Lung (tissue), 12 donors: Measurements from ENCODE around the gene AMACR. TPM values are rescaled to one million over a fixed set of nuclear protein-coding genes. Genes with fewer than 3 reads are reported as not detected.

Source experiments
- ATAC-seq: fragments of 200-7000 bp; cut with Tn5 transposase; one replicate; pipeline ENCODE4 v1.9.1; 2020; ENCODE audit warnings: moderate number of reproducible peaks; ENCODE audit not compliant: insufficient read depth, low FRiP score
- DNase-seq, 3 donors: peaks; one replicate each; pipeline ENCODE4 v3.0.0-alpha.2; 2013 to 2017
- H3K27ac ChIP-seq, 2 donors: one replicate each; pipeline ENCODE4 v1.5.1; 2013; ENCODE audit warnings: mild to moderate bottlenecking in 2 of 2, moderate library complexity in 2 of 2, control low read depth in 1 of 2, inconsistent platforms in 1 of 2, low read depth in 1 of 2, low read length in 1 of 2
- H3K27me3 ChIP-seq, 3 donors: one replicate each; pipeline ENCODE4 v1.5.1; 2013; ENCODE audit warnings: low read length in 2 of 3; ENCODE audit not compliant: control insufficient read depth in 3 of 3, insufficient read depth in 3 of 3
- H3K36me3 ChIP-seq, 4 donors: one replicate each; pipeline ENCODE4 v1.5.1; 2013; ENCODE audit warnings: low read length in 4 of 4, mild to moderate bottlenecking in 1 of 4, moderate library complexity in 1 of 4; ENCODE audit not compliant: control insufficient read depth in 4 of 4, insufficient read depth in 4 of 4
- H3K4me1 ChIP-seq, 5 donors: one replicate each; pipeline ENCODE4 v1.5.1; 2013; ENCODE audit warnings: low read length in 5 of 5, mild to moderate bottlenecking in 2 of 5, moderate library complexity in 1 of 5; ENCODE audit not compliant: control insufficient read depth in 5 of 5, insufficient read depth in 5 of 5
- H3K4me3 ChIP-seq: one replicate; pipeline ENCODE4 v1.5.1; 2013; ENCODE audit warnings: mild to moderate bottlenecking, control low read depth, moderate library complexity
- H3K9ac ChIP-seq, 2 donors: one replicate each; pipeline ENCODE4 v1.5.1; 2013; ENCODE audit warnings: low read length in 2 of 2, control low read depth in 1 of 2; ENCODE audit not compliant: insufficient read depth in 1 of 2
- H3K9me3 ChIP-seq, 4 donors: one replicate each; pipeline ENCODE4 v1.5.1; 2013; ENCODE audit warnings: low read length in 3 of 4, mild to moderate bottlenecking in 1 of 4, moderate library complexity in 1 of 4; ENCODE audit not compliant: control insufficient read depth in 4 of 4, insufficient read depth in 3 of 4
- WGBS, 2 donors: extraction: QIAGEN DNeasy Blood & Tissue Kit; methylation state at CpG; one replicate each; pipeline ENCODE4 v1.1.7; 2013; 5-methylcytosine and 5-hydroxymethylcytosine counted together
- polyA plus RNA-seq, 2 donors: library from polyadenylated mRNA; stranded (reverse); fragments of 200-250 nt; gene quantifications; one replicate each; pipeline ENCODE4 v1.2.1, GENCODE V29; 2013
- total RNA-seq, 2 donors: library from RNA; depleted of rRNA in 1 of 2; stranded (reverse); fragments of >200 nt in 1 of 2; gene quantifications; one replicate each; pipeline ENCODE4 v1.2.1, GENCODE V29; 2014 to 2021
- TF ChIP-seq, protein P1 (sequence below): IDR thresholded peaks from 2 replicates; pipeline ENCODE4 v1.5.1; 2012; ENCODE audit warnings: mild to moderate bottlenecking; ENCODE audit errors: control extremely low read depth, extremely low read depth
- donor health status: control.
- donor health status: control.
- donor health status: Bipolar disorder and iron deficiency.
- donor health status: healthy.
- donor health status: DM: yes; HTN: yes; CAD: no.

The AMACR gene
- total and polyA plus RNA-seq, 4 donors: 5.9 to 16.1 (median 8.2) TPM

GRCh38 chr5:34040472-34040871, 32.6 kb upstream of the AMACR start:
- Histone ChIP-seq H3K27me3 (peaks cover 0 to 2% (median 0%) of the 10 kb centered on the region in 3 donors), H3K27ac (no peak overlapping the region), H3K9me3 (no peaks in the 10 kb centered on the region), H3K4me1 (peaks cover 4 to 31% (median 17%) of the 10 kb centered on the region in 5 donors), H3K36me3 (peaks cover 0 to under 1% (median 0%) of the 10 kb centered on the region in 4 donors), H3K4me3 (no peak overlapping the region), H3K9ac (no peak overlapping the region)
- ATAC-seq (no peak), DNase-seq (peak in 2 of 3 donors; percentile 35 to 36)
- TF ChIP-seq, protein P1, sequence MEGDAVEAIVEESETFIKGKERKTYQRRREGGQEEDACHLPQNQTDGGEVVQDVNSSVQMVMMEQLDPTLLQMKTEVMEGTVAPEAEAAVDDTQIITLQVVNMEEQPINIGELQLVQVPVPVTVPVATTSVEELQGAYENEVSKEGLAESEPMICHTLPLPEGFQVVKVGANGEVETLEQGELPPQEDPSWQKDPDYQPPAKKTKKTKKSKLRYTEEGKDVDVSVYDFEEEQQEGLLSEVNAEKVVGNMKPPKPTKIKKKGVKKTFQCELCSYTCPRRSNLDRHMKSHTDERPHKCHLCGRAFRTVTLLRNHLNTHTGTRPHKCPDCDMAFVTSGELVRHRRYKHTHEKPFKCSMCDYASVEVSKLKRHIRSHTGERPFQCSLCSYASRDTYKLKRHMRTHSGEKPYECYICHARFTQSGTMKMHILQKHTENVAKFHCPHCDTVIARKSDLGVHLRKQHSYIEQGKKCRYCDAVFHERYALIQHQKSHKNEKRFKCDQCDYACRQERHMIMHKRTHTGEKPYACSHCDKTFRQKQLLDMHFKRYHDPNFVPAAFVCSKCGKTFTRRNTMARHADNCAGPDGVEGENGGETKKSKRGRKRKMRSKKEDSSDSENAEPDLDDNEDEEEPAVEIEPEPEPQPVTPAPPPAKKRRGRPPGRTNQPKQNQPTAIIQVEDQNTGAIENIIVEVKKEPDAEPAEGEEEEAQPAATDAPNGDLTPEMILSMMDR: no peak
- WGBS, 2 donors: 88 to 91% methylated on average over 3 of the region's 3 CpGs

DNA sequence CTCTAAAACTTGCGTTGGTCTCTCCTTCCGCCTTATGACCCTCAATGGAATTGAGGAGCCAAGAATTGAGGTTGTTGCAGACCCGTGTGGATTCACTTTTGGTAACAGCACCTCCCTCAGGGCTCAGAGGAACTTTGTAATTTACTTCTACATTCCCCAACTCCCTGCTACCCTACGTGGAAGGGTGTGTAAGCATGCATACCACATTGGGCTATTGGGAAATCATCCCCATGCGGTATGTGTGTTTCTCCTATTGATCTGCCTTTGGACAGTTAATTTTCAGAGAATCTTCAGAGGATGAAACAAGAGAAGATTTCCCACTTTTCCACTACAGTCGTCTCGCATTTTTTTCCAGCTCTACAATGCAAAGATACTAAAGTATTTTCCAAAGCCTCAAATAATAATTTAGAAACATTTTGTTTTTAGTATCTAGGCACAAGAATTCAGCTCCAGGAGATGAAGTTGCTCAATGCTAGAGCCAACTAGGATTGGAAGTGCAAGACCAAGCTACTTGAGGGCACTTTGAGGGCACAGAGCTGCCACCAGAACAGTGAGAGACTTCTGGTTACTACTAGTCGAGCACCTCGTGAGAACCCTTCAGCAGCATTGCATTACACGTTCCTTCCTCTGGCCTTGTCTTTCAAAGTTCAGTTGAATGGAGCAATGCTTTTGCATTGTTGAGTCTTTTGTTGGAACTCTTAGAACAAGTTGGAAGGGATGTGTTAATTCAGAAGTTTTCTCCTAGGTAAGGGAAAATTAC, 31.7 kb upstream of the AMACR start:
- TF ChIP-seq, protein P1: no peak
- Histone ChIP-seq H3K9ac (no peak overlapping the region), H3K27ac (no peak overlapping the region), H3K4me1 (peaks cover 4 to 28% (median 13%) of the 10 kb centered on the region in 5 donors), H3K27me3 (peaks cover 0 to 2% (median 0%) of the 10 kb centered on the region in 3 donors), H3K9me3 (no peaks in the 10 kb centered on the region), H3K36me3 (peaks cover 0 to 5% (median 4%) of the 10 kb centered on the region in 4 donors), H3K4me3 (no peak overlapping the region)
- 65 to 79% methylated on average over 10 of the region's 10 CpGs for WGBS, 2 donors
- no peak for DNase-seq
- peak; percentile 34 for ATAC-seq

GRCh38 chr5:34038838-34039237, 31.0 kb upstream of the AMACR start:
- 91 to 92% methylated on average over 4 of the region's 4 CpGs for WGBS, 2 donors
- H3K4me3 ChIP-seq: no peak overlapping the region
- TF ChIP-seq, protein P1: no peak
- H3K9ac ChIP-seq: no peak overlapping the region
- H3K36me3 ChIP-seq: peaks cover 1 to 5% (median 4%) of the 10 kb centered on the region in 4 donors
- no peaks in the 10 kb centered on the region for H3K9me3 ChIP-seq
- H3K27ac ChIP-seq: no peak overlapping the region
- ATAC-seq (no peak), DNase-seq (no peak)
- peaks cover 0 to 2% (median 0%) of the 10 kb centered on the region in 3 donors for H3K27me3 ChIP-seq
- peaks cover 4 to 21% (median 11%) of the 10 kb centered on the region in 5 donors for H3K4me1 ChIP-seq
